ENCODE measurements around the gene LRFN2.

Gene LRFN2

DNA sequence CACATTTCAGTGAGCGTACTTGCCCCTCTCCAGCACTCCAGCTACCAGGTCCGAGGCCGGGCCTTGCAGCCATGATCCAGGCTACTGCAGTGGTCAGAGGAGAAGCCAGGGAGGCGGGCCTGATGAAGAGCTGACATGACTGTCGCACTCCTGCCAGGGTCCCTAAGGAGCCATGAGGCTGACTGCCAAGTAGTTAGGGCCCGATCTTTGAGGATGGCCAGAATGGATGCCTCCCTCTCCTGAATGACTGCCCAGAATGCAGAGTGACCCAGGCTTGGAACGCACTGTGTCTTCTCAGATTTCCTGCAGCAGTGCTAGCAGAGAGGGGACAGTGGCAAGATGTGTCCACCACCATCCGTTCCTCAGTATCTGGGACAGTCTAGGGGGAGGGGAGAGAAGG lies 24.7 kb upstream of the LRFN2 start:
- TF ChIP-seq, protein P1, sequence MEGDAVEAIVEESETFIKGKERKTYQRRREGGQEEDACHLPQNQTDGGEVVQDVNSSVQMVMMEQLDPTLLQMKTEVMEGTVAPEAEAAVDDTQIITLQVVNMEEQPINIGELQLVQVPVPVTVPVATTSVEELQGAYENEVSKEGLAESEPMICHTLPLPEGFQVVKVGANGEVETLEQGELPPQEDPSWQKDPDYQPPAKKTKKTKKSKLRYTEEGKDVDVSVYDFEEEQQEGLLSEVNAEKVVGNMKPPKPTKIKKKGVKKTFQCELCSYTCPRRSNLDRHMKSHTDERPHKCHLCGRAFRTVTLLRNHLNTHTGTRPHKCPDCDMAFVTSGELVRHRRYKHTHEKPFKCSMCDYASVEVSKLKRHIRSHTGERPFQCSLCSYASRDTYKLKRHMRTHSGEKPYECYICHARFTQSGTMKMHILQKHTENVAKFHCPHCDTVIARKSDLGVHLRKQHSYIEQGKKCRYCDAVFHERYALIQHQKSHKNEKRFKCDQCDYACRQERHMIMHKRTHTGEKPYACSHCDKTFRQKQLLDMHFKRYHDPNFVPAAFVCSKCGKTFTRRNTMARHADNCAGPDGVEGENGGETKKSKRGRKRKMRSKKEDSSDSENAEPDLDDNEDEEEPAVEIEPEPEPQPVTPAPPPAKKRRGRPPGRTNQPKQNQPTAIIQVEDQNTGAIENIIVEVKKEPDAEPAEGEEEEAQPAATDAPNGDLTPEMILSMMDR (IDR thresholded peaks at IDR 0.05; ENCODE audit: extremely low read depth, insufficient read depth, missing control alignments): no peak
- in situ Hi-C loops (cut with MboI; ENCODE audit: low pct_unique_long_range_greater_than_20kb, low sequenced_read_pairs, unreplicated experiment): no loop called here
- no peak for DNase-seq (ENCODE audit: low spot score)

DNA sequence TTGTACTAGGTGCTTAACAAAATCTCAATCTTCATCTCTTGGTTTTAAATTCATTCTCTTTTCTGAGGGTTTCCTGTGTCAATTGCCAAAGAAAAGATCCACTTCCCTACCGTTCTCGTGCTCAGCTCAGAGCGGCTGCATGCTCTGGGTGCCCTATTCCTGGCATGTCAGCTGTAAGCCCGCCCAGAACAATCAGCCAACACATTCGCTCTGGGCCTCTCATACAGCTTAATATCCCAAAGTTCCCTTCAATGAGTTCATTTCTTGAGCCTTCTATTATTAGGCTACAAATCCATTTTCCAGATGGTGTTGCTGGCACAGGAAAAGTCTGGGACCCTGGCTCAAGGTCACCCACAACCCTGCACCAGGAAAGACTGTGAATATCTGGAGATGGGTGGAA lies 24.3 kb upstream of the LRFN2 start:
- in situ Hi-C loops (cut with MboI; ENCODE audit: low pct_unique_long_range_greater_than_20kb, low sequenced_read_pairs, unreplicated experiment): no loop called here
- TF ChIP-seq, protein P1 (IDR thresholded peaks at IDR 0.05; ENCODE audit: extremely low read depth, insufficient read depth, missing control alignments): no peak
- no peak for DNase-seq (ENCODE audit: low spot score)

GRCh38 chr6:40610229-40610628 lies 23.1 kb upstream of the LRFN2 start:
- TF ChIP-seq, protein P1 (IDR thresholded peaks at IDR 0.05; ENCODE audit: extremely low read depth, insufficient read depth, missing control alignments): no peak
- no peak for DNase-seq (ENCODE audit: low spot score)
- in situ Hi-C loops (cut with MboI; ENCODE audit: low pct_unique_long_range_greater_than_20kb, low sequenced_read_pairs, unreplicated experiment): no loop called here

- DNase-seq (ENCODE audit: low spot score): no peak
- TF ChIP-seq, protein P1 (IDR thresholded peaks at IDR 0.05; ENCODE audit: extremely low read depth, insufficient read depth, missing control alignments): no peak
- in situ Hi-C loops (cut with MboI; ENCODE audit: low pct_unique_long_range_greater_than_20kb, low sequenced_read_pairs, unreplicated experiment): no loop called here
These were observed 19.8 kb upstream of the LRFN2 start for GRCh38 chr6:40606981-40607380.

GRCh38 chr6:40606526-40606925 lies 19.4 kb upstream of the LRFN2 start:
- in situ Hi-C loops (cut with MboI; ENCODE audit: low pct_unique_long_range_greater_than_20kb, low sequenced_read_pairs, unreplicated experiment): no loop called here
- TF ChIP-seq, protein P1 (IDR thresholded peaks at IDR 0.05; ENCODE audit: extremely low read depth, insufficient read depth, missing control alignments): no peak
- no peak for DNase-seq (ENCODE audit: low spot score)

GRCh38 chr6:40604082-40604481 lies 16.9 kb upstream of the LRFN2 start:
- TF ChIP-seq, protein P1 (IDR thresholded peaks at IDR 0.05; ENCODE audit: extremely low read depth, insufficient read depth, missing control alignments): no peak
- in situ Hi-C loops (cut with MboI; ENCODE audit: low pct_unique_long_range_greater_than_20kb, low sequenced_read_pairs, unreplicated experiment): no loop called here
- no peak for DNase-seq (ENCODE audit: low spot score)

DNA sequence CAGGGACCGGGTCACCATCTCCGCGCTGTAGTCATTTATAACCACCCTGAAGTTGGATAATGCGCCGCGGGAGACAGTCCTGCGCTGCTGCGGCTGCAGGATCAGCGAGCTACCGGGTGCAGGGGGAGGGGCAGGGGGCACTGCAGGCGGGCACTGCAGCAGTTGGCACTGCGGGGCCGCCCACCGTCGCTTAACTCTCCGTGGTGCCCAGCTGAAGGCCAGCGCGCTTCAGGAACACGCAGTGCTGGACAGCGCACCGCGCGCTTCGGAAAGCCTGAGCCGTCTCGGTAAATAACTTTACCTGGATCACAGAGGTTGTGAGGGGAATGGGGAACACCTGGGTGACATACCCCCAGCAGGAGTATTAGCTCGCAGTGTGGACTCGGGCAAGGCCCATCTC lies 12.4 kb upstream of the LRFN2 start:
- in situ Hi-C loops (cut with MboI; ENCODE audit: low pct_unique_long_range_greater_than_20kb, low sequenced_read_pairs, unreplicated experiment): no loop called here
- DNase-seq (ENCODE audit: low spot score): no peak

More for the DNA sequence above, 12.4 kb upstream of the LRFN2 start:
- TF ChIP-seq, protein P1 (IDR thresholded peaks at IDR 0.05; ENCODE audit: extremely low read depth, insufficient read depth, missing control alignments): no peak

All from GM13977 (cell line).